ENCODE data around the gene LCMT1. TPM values are rescaled to one million over a fixed set of nuclear protein-coding genes. Genes with fewer than 3 reads are reported as not detected.

The LCMT1 gene
- total and polyA plus RNA-seq, 2 experiments from 2014 or later: 30.3 to 50.5 TPM

DNA sequence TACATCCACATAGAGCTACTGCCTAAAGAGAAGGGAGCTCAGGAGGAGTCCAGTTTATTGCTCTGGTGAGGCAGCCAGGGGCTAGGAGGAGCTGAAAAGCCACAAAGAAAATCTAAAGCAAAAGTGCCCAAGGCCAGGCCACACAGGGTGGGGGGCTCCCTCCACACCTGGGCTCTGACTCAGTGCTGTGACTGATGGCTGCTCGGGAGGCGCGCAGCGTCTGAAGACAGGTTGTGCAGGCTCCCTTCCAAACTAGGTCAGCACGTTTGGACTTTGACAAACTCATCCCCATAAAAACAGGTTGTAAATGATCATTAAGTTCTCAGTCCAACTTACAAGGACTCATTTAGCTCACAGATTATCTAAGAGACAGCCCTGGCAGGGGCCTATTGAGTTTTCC is 22.2 kb upstream of the LCMT1 start:
- in situ Hi-C loops (cut with MboI): no loop called here
- Histone ChIP-seq H3K27ac (no peak overlapping the region), H3K36me3 (ENCODE audit: low read depth) (no peaks in the 10 kb centered on the region), H3K4me3 (no peak overlapping the region), H3K9me2 (ENCODE audit: insufficient read depth) (no peaks in the 10 kb centered on the region), H3K9ac (no peak overlapping the region), H2AFZ (no peak overlapping the region), H3K79me2 (ENCODE audit: insufficient read depth) (no peaks in the 10 kb centered on the region), H3K4me2 (ENCODE audit: unreplicated experiment) (no peak overlapping the region), H3K9me3 (ENCODE audit: low read depth) (no peaks in the 10 kb centered on the region), H4K20me1 (ENCODE audit: insufficient read depth) (no peaks in the 10 kb centered on the region), H3F3A (ENCODE audit: insufficient read depth) (no peaks in the 10 kb centered on the region), H3K4me1 (ENCODE audit: insufficient read depth) (peaks cover 4% of the 10 kb centered on the region; the same call in 1 of the 2 replicates), H3K27me3 (replicated peaks; ENCODE audit: insufficient read depth) (no peaks in the 10 kb centered on the region)
- DNase-seq: no peak
- WGBS, 2 experiments (ENCODE audit: low coverage in 1 of 2, low lambda C conversion rate in 2 of 2, missing lambda C conversion rate in 2 of 2): 84 to 87% methylated on average over 5 of the region's 5 CpGs
- no peak for TF ChIP-seq EZH2 (IDR thresholded peaks at IDR 0.05; ENCODE audit: insufficient read depth, poor library complexity, severe bottlenecking)
- TF ChIP-seq EZH2phosphoT487 (IDR thresholded peaks at IDR 0.05; ENCODE audit: insufficient read depth, low read depth): no peak

DNA sequence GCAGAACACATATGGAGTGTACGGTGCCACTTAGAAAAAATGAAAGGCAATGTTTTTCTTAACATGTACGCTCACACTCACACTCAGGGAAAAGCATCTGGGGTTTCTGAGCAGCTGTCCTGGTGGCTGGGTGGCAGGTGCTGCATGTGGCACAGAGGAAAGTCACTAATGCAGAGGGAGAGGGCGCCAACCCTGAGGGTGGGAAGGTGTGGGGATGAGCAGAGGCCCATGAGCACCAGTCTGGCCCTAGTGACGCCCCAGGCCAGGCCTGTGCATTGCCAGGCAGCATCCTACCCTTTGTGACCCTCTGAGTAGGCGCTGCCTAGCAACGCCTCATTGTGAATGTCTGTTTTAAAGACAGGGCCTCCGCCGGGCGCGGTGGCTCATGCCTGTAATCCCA is 19.1 kb upstream of the LCMT1 start:
- H4K20me1 ChIP-seq (ENCODE audit: insufficient read depth): no peaks in the 10 kb centered on the region
- DNase-seq: no peak
- H3K79me2 ChIP-seq (ENCODE audit: insufficient read depth): no peaks in the 10 kb centered on the region
- H3K9me2 ChIP-seq (ENCODE audit: insufficient read depth): no peaks in the 10 kb centered on the region
- in situ Hi-C loops (cut with MboI): no loop called here
- TF ChIP-seq EZH2phosphoT487 (IDR thresholded peaks at IDR 0.05; ENCODE audit: insufficient read depth, low read depth) (no peak), EZH2 (IDR thresholded peaks at IDR 0.05; ENCODE audit: insufficient read depth, poor library complexity, severe bottlenecking) (no peak)
- H3K9me3 ChIP-seq (ENCODE audit: low read depth): no peaks in the 10 kb centered on the region
- H3K4me2 ChIP-seq (ENCODE audit: unreplicated experiment): no peak overlapping the region
- peaks cover 18% of the 10 kb centered on the region for H3K4me1 ChIP-seq (ENCODE audit: insufficient read depth)
- WGBS, 2 experiments (ENCODE audit: low coverage in 1 of 2, low lambda C conversion rate in 2 of 2, missing lambda C conversion rate in 2 of 2): 80% methylated on average over 10 of the region's 10 CpGs
- H3K9ac ChIP-seq: no peak overlapping the region
- no peak overlapping the region for H2AFZ ChIP-seq
- H3K27ac ChIP-seq: no peak overlapping the region
- no peaks in the 10 kb centered on the region for H3K27me3 ChIP-seq (replicated peaks; ENCODE audit: insufficient read depth)
- H3F3A ChIP-seq (ENCODE audit: insufficient read depth): peaks cover 6% of the 10 kb centered on the region
- H3K4me3 ChIP-seq: no peak overlapping the region
- H3K36me3 ChIP-seq (ENCODE audit: low read depth): no peaks in the 10 kb centered on the region

DNA sequence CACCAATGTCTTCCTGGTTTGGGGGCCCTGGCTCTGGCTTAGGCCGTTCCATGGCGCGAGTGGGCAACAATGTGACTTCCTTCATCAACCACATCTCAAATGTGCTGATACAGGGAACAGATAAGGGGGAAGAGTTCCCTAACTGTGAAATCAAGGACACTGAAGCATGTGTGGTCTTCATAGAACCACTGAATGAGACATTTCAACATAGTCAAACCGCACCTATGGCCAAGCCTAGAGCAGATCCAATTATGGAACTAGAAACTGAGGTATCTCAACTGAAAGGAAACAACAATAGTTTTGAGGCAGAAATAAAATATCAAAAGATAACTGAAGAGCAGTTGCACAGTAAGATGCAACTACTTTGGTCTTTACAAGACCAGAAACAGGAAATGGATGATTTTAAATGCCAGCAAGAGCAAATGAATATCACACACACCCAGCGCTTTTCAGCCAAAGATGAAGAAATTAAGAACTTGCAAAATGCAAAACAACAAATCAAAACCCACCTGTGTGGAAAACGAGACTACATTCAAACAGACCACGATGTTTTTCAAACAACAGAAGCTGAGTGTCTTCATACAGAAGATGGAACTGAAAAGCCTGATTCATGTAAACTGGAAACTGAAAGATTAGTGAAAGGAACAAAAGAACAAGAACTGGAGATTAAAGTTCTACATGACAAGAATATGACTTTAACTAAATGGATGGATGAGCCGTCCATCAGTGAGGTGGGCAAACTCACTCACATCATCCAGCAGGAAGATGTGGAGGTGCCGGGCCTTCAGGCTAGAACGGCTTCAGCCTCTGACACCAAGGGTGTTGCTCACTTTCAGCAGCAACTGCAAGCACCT is 18.1 kb upstream of the LCMT1 start:
- H3K27ac ChIP-seq: no peak overlapping the region
- no peak overlapping the region for H3K9ac ChIP-seq
- H3K27me3 ChIP-seq (replicated peaks; ENCODE audit: insufficient read depth): no peaks in the 10 kb centered on the region
- in situ Hi-C loops (cut with MboI): no loop called here
- no peaks in the 10 kb centered on the region for H3K9me3 ChIP-seq (ENCODE audit: low read depth)
- H3F3A ChIP-seq (ENCODE audit: insufficient read depth): peaks cover 9% of the 10 kb centered on the region
- peaks cover 28% of the 10 kb centered on the region for H3K4me1 ChIP-seq (ENCODE audit: insufficient read depth)
- no peaks in the 10 kb centered on the region for H4K20me1 ChIP-seq (ENCODE audit: insufficient read depth)
- H3K4me3 ChIP-seq: no peak overlapping the region
- H3K79me2 ChIP-seq (ENCODE audit: insufficient read depth): no peaks in the 10 kb centered on the region
- no peaks in the 10 kb centered on the region for H3K36me3 ChIP-seq (ENCODE audit: low read depth)
- TF ChIP-seq EZH2 (IDR thresholded peaks at IDR 0.05; ENCODE audit: insufficient read depth, poor library complexity, severe bottlenecking) (no peak), EZH2phosphoT487 (IDR thresholded peaks at IDR 0.05; ENCODE audit: insufficient read depth, low read depth) (no peak)
- no peaks in the 10 kb centered on the region for H3K9me2 ChIP-seq (ENCODE audit: insufficient read depth)
- DNase-seq: no peak
- H2AFZ ChIP-seq: no peak overlapping the region
- 94 to 96% methylated on average over 10 of the region's 10 CpGs for WGBS, 2 experiments (ENCODE audit: low coverage in 1 of 2, low lambda C conversion rate in 2 of 2, missing lambda C conversion rate in 2 of 2)
- H3K4me2 ChIP-seq (ENCODE audit: unreplicated experiment): no peak overlapping the region

DNA sequence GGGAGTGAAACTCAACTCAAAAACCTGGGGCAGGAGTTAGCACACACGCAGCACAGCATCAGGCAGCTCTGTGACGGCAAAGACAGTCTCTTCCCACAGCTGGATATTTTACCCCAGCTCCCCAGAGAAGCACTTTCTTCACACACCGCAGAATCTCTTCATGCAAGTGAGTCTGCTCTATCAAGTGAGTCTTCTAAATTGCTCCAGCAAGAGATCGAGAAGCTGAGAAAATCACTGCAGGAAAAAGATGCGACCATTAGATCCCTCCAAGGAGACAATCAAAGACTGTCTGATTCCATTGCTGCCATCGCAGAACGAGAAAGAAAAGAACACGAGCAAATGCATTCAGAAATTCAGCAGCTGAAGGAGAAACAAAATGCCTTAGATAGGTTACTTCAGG is 16.9 kb upstream of the LCMT1 start:
- 65% methylated on average over 8 of the region's 8 CpGs for WGBS, 2 experiments (ENCODE audit: low coverage in 1 of 2, low lambda C conversion rate in 2 of 2, missing lambda C conversion rate in 2 of 2)
- Histone ChIP-seq H3K79me2 (ENCODE audit: insufficient read depth) (no peaks in the 10 kb centered on the region), H3K27me3 (replicated peaks; ENCODE audit: insufficient read depth) (no peaks in the 10 kb centered on the region), H3K27ac (no peak overlapping the region), H4K20me1 (ENCODE audit: insufficient read depth) (no peaks in the 10 kb centered on the region), H3K9me2 (ENCODE audit: insufficient read depth) (no peaks in the 10 kb centered on the region), H3F3A (ENCODE audit: insufficient read depth) (peaks cover 9% of the 10 kb centered on the region), H3K4me3 (no peak overlapping the region), H3K9me3 (ENCODE audit: low read depth) (no peaks in the 10 kb centered on the region), H2AFZ (no peak overlapping the region), H3K4me1 (ENCODE audit: insufficient read depth) (peaks cover 28% of the 10 kb centered on the region), H3K9ac (no peak overlapping the region), H3K36me3 (ENCODE audit: low read depth) (no peaks in the 10 kb centered on the region), H3K4me2 (ENCODE audit: unreplicated experiment) (no peak overlapping the region)
- TF ChIP-seq EZH2 (IDR thresholded peaks at IDR 0.05; ENCODE audit: insufficient read depth, poor library complexity, severe bottlenecking) (no peak), EZH2phosphoT487 (IDR thresholded peaks at IDR 0.05; ENCODE audit: insufficient read depth, low read depth) (no peak)
- in situ Hi-C loops (cut with MboI): no loop called here
- no peak for DNase-seq

Data from GM23248 (cell line).